ENCODE data around the gene GALNT10.

- TF ChIP-seq, protein P1, sequence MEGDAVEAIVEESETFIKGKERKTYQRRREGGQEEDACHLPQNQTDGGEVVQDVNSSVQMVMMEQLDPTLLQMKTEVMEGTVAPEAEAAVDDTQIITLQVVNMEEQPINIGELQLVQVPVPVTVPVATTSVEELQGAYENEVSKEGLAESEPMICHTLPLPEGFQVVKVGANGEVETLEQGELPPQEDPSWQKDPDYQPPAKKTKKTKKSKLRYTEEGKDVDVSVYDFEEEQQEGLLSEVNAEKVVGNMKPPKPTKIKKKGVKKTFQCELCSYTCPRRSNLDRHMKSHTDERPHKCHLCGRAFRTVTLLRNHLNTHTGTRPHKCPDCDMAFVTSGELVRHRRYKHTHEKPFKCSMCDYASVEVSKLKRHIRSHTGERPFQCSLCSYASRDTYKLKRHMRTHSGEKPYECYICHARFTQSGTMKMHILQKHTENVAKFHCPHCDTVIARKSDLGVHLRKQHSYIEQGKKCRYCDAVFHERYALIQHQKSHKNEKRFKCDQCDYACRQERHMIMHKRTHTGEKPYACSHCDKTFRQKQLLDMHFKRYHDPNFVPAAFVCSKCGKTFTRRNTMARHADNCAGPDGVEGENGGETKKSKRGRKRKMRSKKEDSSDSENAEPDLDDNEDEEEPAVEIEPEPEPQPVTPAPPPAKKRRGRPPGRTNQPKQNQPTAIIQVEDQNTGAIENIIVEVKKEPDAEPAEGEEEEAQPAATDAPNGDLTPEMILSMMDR (IDR thresholded peaks at IDR 0.05), result no peak
- TF ChIP-seq POLR2AphosphoS5 (IDR thresholded peaks at IDR 0.05) (no peak), EP300 (IDR thresholded peaks at IDR 0.05) (no peak), POLR2A (IDR thresholded peaks at IDR 0.05) (no peak)
Observed at GRCh38 chr5:154218786-154219185, 28.3 kb downstream of the GALNT10 start.

Measured in suprapubic skin (tissue), 4 donors.